GM06990 (cell line): ENCODE measurements around the gene SH2D7.

Source experiments
- DNase-seq: peaks from one replicate; pipeline ENCODE4 v3.0.0-alpha.2; 2011; ENCODE audit not compliant: insufficient read length; ENCODE audit errors: extremely low read depth
- H3K27me3 ChIP-seq: replicated peaks from 2 replicates; pipeline ENCODE4 v1.6.0; 2011; ENCODE audit warnings: low read length; ENCODE audit not compliant: control insufficient read depth, insufficient read depth
- H3K36me3 ChIP-seq: 2 replicates; pipeline ENCODE4 v1.5.1; 2011; ENCODE audit warnings: low read length; ENCODE audit not compliant: control insufficient read depth, insufficient read depth
- H3K4me3 ChIP-seq: replicated peaks from 2 replicates; pipeline ENCODE4 v1.5.1; 2011; ENCODE audit warnings: low read depth, mild to moderate bottlenecking, control low read depth, low read length
- TF ChIP-seq, protein P1 (sequence below): IDR thresholded peaks from 2 replicates; pipeline ENCODE4 v1.5.1; 2011; ENCODE audit warnings: low read length, control low read depth, mild to moderate bottlenecking, inconsistent platforms; ENCODE audit not compliant: insufficient read depth, poor library complexity, severe bottlenecking

Gene SH2D7

GRCh38 chr15:78090422-78091063 lies 1.8 kb upstream of the SH2D7 start:
- Histone ChIP-seq H3K27me3 (no peaks in the 10 kb centered on the region), H3K36me3 (no peaks in the 10 kb centered on the region), H3K4me3 (no peak overlapping the region)
- TF ChIP-seq, protein P1, sequence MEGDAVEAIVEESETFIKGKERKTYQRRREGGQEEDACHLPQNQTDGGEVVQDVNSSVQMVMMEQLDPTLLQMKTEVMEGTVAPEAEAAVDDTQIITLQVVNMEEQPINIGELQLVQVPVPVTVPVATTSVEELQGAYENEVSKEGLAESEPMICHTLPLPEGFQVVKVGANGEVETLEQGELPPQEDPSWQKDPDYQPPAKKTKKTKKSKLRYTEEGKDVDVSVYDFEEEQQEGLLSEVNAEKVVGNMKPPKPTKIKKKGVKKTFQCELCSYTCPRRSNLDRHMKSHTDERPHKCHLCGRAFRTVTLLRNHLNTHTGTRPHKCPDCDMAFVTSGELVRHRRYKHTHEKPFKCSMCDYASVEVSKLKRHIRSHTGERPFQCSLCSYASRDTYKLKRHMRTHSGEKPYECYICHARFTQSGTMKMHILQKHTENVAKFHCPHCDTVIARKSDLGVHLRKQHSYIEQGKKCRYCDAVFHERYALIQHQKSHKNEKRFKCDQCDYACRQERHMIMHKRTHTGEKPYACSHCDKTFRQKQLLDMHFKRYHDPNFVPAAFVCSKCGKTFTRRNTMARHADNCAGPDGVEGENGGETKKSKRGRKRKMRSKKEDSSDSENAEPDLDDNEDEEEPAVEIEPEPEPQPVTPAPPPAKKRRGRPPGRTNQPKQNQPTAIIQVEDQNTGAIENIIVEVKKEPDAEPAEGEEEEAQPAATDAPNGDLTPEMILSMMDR: no peak
- no peak for DNase-seq

DNA sequence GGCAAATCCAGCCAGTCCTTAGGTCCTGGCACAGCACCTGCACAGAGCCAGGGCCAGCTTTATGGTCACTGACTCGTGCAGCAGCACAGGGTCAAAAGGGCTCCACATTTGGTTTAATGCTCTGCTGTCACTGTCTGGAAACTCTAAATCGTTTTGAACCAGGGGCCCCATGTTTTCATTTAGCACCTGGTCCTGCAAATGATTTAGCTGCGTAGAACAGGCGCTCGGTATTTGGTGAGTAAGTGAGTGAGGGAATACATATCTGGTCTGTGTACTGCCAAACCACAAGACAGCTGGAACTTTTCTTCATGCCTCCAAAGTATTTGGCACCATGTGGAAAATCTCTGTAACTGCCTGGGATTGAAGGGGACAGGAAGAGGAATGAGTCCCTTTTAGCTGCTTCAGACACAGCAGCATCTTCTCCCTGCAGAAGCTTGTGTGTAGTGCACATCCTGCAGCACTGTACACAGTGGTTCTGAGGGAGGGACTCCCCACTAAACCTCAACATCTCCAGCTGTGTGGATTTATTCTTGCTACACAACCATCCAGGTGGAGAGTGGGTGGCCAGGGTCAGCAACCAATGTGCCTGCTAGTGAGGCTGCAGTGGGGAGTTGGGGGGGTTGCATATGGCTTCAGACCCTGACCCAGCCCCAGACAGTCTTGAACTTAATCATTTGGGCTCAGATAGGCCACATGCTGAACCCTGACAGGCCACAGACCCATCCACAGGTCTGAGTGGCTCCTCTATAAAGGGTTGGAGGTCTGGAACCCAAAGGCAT lies 1.1 kb downstream of the SH2D7 start:
- no peaks in the 10 kb centered on the region for H3K27me3 ChIP-seq
- no peak for DNase-seq
- no peak overlapping the region for H3K4me3 ChIP-seq
- TF ChIP-seq, protein P1: no peak
- H3K36me3 ChIP-seq: no peaks in the 10 kb centered on the region

DNA sequence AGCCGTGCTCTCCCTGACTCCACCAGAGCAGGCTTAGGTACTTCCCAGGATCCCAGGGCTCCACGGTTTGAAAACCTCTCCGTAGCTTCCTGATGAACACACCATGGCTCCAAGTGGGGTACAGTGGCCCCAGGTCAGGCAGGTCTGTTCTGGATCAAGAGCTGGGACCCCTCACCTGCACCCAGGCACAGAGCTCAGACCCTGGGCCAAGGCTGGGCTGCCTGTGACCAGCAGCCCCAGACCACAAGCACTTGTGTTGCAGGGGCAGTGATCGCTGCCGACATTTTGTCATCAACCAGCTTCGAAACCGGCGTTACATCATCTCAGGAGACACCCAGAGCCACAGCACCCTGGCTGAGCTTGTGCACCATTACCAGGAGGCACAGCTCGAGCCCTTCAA lies 5.3 kb downstream of the SH2D7 start:
- Histone ChIP-seq H3K36me3 (no peaks in the 10 kb centered on the region), H3K4me3 (no peak overlapping the region), H3K27me3 (no peaks in the 10 kb centered on the region)
- TF ChIP-seq, protein P1: no peak
- no peak for DNase-seq

DNA sequence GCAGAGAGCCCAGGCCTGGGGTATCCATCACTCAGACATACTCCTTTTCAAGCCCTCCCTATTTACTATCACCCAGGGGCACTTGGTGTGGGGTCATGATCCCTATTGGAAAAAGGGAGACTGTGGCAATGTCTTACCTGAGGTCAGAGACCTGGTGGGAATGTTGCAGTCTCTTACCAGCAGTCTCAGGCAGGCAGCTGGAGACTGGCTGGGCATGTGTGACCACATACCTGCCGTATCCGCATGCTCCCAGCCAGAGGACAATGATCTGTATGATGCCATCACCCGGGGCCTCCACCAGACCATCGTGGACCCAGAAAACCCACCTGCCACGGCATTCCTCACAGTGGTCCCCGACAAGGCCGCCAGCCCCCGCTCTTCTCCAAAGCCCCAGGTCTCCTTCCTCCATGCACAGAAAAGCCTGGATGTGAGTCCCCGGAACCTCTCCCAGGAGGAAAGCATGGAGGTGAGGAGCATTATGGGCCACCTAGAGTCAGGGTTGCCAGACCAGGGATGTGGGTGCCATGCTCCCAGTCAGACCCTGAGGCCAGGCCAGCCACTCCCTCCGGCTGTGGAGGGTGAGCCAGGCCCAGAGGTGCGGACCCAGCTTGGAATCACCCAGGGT lies 5.9 kb downstream of the SH2D7 start:
- Histone ChIP-seq H3K4me3 (no peak overlapping the region), H3K27me3 (no peaks in the 10 kb centered on the region), H3K36me3 (no peaks in the 10 kb centered on the region)
- TF ChIP-seq, protein P1: no peak
- DNase-seq: no peak

GRCh38 chr15:78100886-78101285 lies 8.5 kb downstream of the SH2D7 start:
- Histone ChIP-seq H3K36me3 (no peaks in the 10 kb centered on the region), H3K27me3 (no peaks in the 10 kb centered on the region), H3K4me3 (no peak overlapping the region)
- no peak for DNase-seq
- TF ChIP-seq, protein P1: no peak
